SW 1271 (cell line): ENCODE measurements around the gene ELAVL4.

Experiments
- DNase-seq, 2 experiments: peaks; one replicate each; lab custom pipeline; 2025; lab: John Stamatoyannopoulos, UW

The ELAVL4 gene

DNA sequence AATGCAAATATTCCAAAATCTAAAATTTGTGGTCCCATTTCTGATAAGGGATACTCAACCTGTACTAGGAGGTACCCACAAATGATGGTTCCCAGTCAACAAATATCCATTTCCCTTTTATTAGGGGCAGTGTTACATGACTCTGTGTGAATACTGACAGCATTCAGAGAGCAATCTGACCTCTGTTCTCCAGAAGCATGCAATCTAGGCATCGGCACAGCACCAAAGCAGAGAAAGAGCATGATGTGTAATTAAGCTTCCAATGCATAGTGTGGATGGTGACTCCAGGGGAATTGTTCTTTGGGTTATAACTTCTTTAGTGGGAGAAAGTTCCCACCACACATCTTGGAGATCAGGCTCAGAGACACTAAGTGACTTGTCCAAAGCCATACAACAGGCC lies 71.6 kb downstream of the ELAVL4 start:
- no peak for DNase-seq

DNA sequence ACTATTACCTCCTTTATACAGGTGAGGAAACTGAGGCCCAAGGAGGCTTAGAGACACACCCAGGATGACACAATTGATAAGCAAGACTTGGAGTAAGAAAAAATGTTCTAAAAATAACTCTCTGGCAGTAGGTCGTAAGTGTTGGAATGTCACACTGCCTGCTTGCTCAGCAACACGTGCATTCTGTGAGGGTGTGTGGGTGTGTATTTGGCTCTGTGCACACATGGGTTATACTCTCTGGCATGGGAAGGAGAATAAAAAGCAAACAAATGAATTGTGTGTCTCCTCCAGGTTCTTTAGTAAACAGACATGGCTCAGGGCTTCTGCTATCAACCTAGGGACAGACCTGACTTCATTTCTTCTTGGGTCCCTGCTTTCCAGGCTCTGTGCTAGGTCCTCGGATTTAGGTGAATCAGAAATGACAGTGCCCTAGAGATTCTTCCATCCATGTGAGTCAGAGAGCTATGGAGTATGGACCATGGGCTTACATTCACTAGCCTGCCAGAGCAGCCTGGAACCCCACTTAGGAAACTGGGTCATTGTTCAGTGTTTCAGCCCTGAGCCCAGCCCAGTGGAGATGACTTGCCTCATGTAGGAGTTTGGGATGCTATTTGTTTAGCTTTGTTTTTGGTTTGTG lies 72.4 kb downstream of the ELAVL4 start:
- no peak for DNase-seq

DNA sequence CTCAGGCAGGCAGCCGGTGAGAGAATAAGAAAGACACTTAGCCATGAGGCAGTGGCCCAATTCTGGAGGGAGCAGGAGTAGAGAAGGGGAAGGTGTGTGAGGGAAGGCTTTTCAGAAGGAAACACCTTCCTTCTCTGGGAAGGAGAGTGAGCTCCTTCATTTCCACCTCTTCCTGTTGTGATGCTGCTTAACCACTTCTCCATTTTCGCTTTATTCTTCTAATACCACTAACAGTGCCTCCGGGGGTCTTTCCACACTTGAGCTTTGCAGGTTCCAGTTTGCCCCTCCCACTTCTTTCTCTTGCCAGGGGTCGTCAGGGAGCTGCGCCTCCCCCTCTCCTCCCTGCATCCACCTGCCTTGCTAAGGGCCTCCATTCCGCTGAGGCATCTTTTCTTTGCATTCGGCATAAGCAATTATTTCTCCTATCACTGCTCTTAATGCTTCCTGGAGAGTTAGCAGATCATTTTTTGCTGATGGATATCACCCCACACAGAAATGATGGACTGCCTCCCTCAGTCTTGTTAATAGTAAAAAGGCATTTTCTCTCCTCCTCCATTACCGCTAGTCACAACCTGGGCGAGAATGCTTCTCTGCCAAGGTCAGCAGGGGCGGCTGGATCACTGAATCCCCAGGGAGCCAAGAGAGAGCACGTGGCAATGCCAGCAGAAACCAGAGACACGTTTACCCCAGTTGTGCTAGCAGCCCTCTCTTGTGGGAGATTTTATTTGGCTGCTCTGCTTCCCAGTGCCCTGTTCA lies 74.8 kb downstream of the ELAVL4 start:
- no peak for DNase-seq

DNA sequence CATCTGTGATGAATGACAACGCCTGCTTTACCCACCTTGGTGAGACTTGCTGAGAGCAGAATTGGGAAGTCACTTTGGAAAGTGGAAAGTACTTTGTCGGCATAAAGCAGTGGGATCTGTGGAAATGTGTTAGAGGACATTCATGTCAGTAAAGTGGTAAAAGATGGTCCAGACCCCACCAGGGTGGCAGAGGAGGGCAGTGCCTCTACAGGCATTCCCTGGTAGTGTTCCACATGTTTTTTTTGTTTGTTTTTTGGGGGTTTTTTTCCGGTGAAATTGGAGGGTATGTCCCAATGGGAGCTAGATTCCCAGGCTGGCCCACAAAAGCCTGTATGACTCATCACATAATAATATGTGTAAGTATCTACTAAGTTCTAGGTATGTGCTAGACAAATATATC lies 80.6 kb downstream of the ELAVL4 start:
- no peak for DNase-seq

- DNase-seq, result no peak
These were observed 84.3 kb downstream of the ELAVL4 start for GRCh38 chr1:50193002-50193401.

DNA sequence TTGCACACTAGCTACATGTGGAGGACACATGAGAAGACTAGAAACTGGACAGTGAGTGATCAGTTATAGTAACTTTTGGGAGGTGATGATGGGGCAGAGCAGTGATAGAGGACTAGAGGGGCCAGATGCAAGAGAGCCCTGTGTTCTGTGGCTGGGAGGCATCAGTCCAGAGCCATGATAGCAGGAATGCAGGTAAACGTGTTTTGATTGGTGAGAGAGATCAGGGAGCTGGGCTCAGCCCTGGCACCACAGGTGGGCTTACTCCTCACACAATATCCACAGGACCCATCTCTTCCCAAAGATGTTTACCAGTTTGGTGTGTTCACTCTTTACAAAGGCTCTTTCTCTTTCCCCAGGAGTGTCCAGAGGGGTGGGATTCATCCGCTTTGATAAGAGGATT lies 86.5 kb downstream of the ELAVL4 start:
- DNase-seq, result no peak

GRCh38 chr1:50196081-50196480 lies 87.4 kb downstream of the ELAVL4 start:
- DNase-seq, result no peak

DNA sequence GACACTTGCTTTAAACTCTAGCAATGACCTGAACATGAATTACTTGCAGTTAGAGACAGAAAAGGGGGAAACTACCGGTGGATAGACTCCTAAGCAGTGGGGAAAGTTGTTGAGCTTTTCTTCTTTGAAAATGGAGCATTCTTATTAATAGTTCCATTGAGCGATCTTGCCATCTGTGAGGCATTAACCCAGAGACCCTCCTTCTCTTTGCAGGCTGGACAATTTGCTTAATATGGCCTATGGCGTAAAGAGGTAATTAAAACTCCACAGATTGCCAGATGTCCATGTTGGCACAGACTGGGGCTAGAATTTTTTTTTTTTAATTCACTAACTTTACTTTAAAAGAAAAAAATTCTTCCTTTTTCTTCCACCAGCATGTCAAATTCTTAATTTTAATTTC lies 88.5 kb downstream of the ELAVL4 start:
- DNase-seq, result no peak

- DNase-seq, result no peak
These were observed 99.6 kb downstream of the ELAVL4 start for GRCh38 chr1:50208315-50208714.

DNA sequence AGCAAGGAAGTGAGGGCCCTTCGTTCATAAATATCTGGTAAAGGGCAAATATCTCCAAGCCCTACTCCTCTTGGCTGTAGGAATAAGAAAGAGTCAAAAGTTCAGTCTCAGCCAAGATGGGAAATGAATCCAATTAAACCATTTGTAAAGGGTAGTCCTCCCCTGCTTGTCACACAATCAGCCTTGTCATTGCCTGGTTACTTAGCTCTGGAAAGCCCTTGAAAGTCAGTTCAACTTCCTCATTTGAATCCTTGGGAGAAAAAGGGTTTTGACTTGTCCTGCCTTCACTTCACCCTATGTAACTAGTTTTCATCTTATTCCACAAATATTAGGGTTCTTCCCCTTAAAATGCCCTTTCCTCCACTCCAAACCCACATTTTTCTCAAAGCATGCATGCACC lies 100.0 kb downstream of the ELAVL4 start:
- no peak for DNase-seq

- DNase-seq, result no peak
These were observed 101.0 kb downstream of the ELAVL4 start for GRCh38 chr1:50209749-50210148.

GRCh38 chr1:50213505-50213904 lies 104.8 kb downstream of the ELAVL4 start:
- DNase-seq, result no peak

DNA sequence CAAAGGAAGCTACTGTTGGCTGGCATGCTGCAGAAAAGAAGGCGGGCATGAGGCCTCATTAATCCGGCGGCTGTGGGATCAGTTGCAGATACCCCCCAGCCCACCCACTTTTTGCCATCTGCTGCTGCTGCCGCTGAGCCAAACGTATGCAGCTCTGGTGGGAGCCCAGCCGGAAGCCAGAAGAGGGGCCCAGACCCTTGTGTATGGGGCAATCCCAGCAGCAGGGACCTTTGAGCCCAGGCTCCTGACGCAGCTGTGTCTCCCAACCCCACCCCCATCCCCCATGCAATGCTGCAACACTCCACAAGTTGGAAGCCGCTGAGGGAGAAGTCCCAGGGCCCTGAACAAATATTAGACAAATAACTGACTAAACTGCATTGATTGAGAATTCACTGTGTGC lies 106.0 kb downstream of the ELAVL4 start:
- no peak for DNase-seq

GRCh38 chr1:50218344-50219120 lies 109.8 kb downstream of the ELAVL4 start:
- DNase-seq, result no peak

DNA sequence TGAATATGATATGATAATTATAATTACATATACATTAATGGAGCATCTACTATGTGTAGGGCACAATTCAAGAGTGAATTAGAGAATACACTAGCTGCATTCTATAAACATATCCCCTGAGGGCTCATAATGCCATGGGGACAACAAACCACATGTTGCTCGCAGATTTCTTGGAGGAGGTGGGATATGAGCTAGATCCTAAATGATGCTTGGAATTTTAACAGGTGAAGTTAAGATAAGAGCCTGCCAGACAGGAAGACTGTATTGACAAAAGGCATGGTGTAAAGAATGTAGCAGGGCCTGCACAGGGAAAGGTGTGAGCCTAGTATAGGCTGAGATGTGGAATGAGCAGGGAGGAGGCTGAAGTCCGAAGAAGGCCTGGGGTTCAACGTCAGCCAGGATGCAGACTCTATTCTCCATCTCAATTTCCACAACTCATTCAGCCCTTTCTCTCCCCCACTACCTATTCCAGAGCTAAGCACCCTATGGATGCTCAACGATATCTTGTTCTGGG lies 120.2 kb downstream of the ELAVL4 start:
- no peak for DNase-seq

- DNase-seq, result no peak
These were observed 122.5 kb downstream of the ELAVL4 start for GRCh38 chr1:50231209-50231608.

GRCh38 chr1:50232336-50232735 lies 123.6 kb downstream of the ELAVL4 start:
- no peak for DNase-seq

GRCh38 chr1:50236656-50237055 lies 127.9 kb downstream of the ELAVL4 start:
- DNase-seq, result no peak

GRCh38 chr1:50237056-50237455 lies 128.3 kb downstream of the ELAVL4 start:
- DNase-seq, result no peak

- DNase-seq, result no peak
These were observed 135.2 kb downstream of the ELAVL4 start for GRCh38 chr1:50243939-50244338.

- DNase-seq, result no peak
These were observed 138.1 kb downstream of the ELAVL4 start for GRCh38 chr1:50246869-50247268.

- no peak for DNase-seq
These were observed 143.0 kb downstream of the ELAVL4 start for GRCh38 chr1:50251702-50252101.

GRCh38 chr1:50252196-50252595 lies 143.5 kb downstream of the ELAVL4 start:
- no peak for DNase-seq
